H9 (cell line): Measurements from ENCODE around the gene LAMA3. TPM values are rescaled to one million over a fixed set of nuclear protein-coding genes. Genes with fewer than 3 reads are reported as not detected.

Source experiments
- DNase-seq: peaks from one replicate; pipeline ENCODE4 v3.0.0-alpha.2; 2017
- H2AFZ ChIP-seq: one replicate; pipeline ENCODE4 v1.6.1; 2013; ENCODE audit warnings: mild to moderate bottlenecking, low read length, control low read depth, moderate library complexity
- H2AK5ac ChIP-seq: 2 replicates; pipeline ENCODE4 v1.6.1; 2013; ENCODE audit warnings: low read length, control low read depth, mixed read lengths; ENCODE audit not compliant: insufficient read length
- H2BK120ac ChIP-seq: one replicate; pipeline ENCODE4 v1.6.1; 2013; ENCODE audit warnings: low read depth, mild to moderate bottlenecking, low read length, control low read depth, inconsistent platforms; ENCODE audit not compliant: poor library complexity, severe bottlenecking
- H2BK12ac ChIP-seq: 2 replicates; pipeline ENCODE4 v1.6.1; 2013; ENCODE audit warnings: low read length, control low read depth, mixed read lengths, low read depth; ENCODE audit not compliant: insufficient read length
- H2BK15ac ChIP-seq: 2 replicates; pipeline ENCODE4 v1.6.1; 2013; ENCODE audit warnings: low read depth, low read length, control low read depth
- H2BK20ac ChIP-seq: one replicate; pipeline ENCODE4 v1.6.1; 2013; ENCODE audit warnings: low read depth, mild to moderate bottlenecking, low read length, control low read depth, inconsistent platforms; ENCODE audit not compliant: poor library complexity, severe bottlenecking
- H2BK5ac ChIP-seq: 2 replicates; pipeline ENCODE4 v1.6.1; 2013; ENCODE audit warnings: low read length, control low read depth, mixed read lengths; ENCODE audit not compliant: insufficient read length
- H3K14ac ChIP-seq: 2 replicates; pipeline ENCODE4 v1.6.1; 2013; ENCODE audit warnings: low read length, control low read depth; ENCODE audit not compliant: insufficient read depth
- H3K18ac ChIP-seq: 2 replicates; pipeline ENCODE4 v1.6.1; 2013; ENCODE audit warnings: low read depth, mild to moderate bottlenecking, mixed read lengths, low read length, control low read depth; ENCODE audit not compliant: insufficient read length
- H3K23ac ChIP-seq: 2 replicates; pipeline ENCODE4 v1.6.1; 2013; ENCODE audit warnings: low read length, control low read depth, mixed read lengths, low read depth; ENCODE audit not compliant: insufficient read length
- H3K23me2 ChIP-seq: 2 replicates; pipeline ENCODE4 v1.6.1; 2013; ENCODE audit warnings: low read depth, mild to moderate bottlenecking, mixed read lengths, low read length, control low read depth; ENCODE audit not compliant: insufficient read length, poor library complexity, severe bottlenecking
- H3K27ac ChIP-seq: 2 replicates; pipeline ENCODE4 v1.5.1; 2013; ENCODE audit warnings: low read length, control low read depth, mixed read lengths, low read depth; ENCODE audit not compliant: insufficient read length
- H3K27me3 ChIP-seq: 2 replicates; pipeline ENCODE4 v1.6.1; 2013; ENCODE audit warnings: low read length, control low read depth, inconsistent platforms; ENCODE audit not compliant: insufficient read depth
- H3K4ac ChIP-seq: 2 replicates; pipeline ENCODE4 v1.6.1; 2013; ENCODE audit warnings: low read depth, mild to moderate bottlenecking, control low read depth, inconsistent platforms, low read length, moderate library complexity
- H3K4me1 ChIP-seq: 2 replicates; pipeline ENCODE4 v1.6.1; 2013; ENCODE audit warnings: low read length, control low read depth, inconsistent platforms; ENCODE audit not compliant: insufficient read depth
- H3K4me2 ChIP-seq: 2 replicates; pipeline ENCODE4 v1.6.1; 2013; ENCODE audit warnings: low read length, control low read depth, mixed read lengths; ENCODE audit not compliant: insufficient read length, insufficient read depth
- H3K56ac ChIP-seq: 2 replicates; pipeline ENCODE4 v1.6.1; 2013; ENCODE audit warnings: low read depth, mild to moderate bottlenecking, mixed read lengths, low read length, control low read depth; ENCODE audit not compliant: insufficient read length
- H3K79me1 ChIP-seq: 2 replicates; pipeline ENCODE4 v1.6.1; 2013; ENCODE audit warnings: low read depth, mild to moderate bottlenecking, moderate library complexity, low read length, control low read depth, inconsistent platforms; ENCODE audit not compliant: insufficient read depth, poor library complexity, severe bottlenecking
- H3K79me2 ChIP-seq: 2 replicates; pipeline ENCODE4 v1.6.1; 2013; ENCODE audit warnings: low read length, control low read depth, inconsistent platforms; ENCODE audit not compliant: insufficient read depth
- H3K9ac ChIP-seq: 2 replicates; pipeline ENCODE4 v1.6.1; 2013; ENCODE audit warnings: low read length, control low read depth, mixed read lengths; ENCODE audit not compliant: insufficient read length; ENCODE audit errors: extremely low read depth
- H3K9me3 ChIP-seq: one replicate; pipeline ENCODE4 v1.6.1; 2013; ENCODE audit warnings: low read depth, low read length, inconsistent platforms; ENCODE audit not compliant: control insufficient read depth
- H3T11ph ChIP-seq: one replicate; pipeline ENCODE4 v1.6.1; 2013; ENCODE audit warnings: mild to moderate bottlenecking, low read length, control low read depth, inconsistent platforms
- H4K20me1 ChIP-seq: one replicate; pipeline ENCODE4 v1.6.1; 2013; ENCODE audit not compliant: control insufficient read depth, insufficient read length, insufficient read depth
- H4K5ac ChIP-seq: 2 replicates; pipeline ENCODE4 v1.6.1; 2013; ENCODE audit warnings: low read depth, mild to moderate bottlenecking, mixed read lengths, low read length, control low read depth; ENCODE audit not compliant: insufficient read length
- H4K8ac ChIP-seq: replicated peaks from 2 replicates; pipeline ENCODE4 v1.6.1; 2013; ENCODE audit warnings: low read length, control low read depth, mixed read lengths, low read depth; ENCODE audit not compliant: insufficient read length
- H4K91ac ChIP-seq: 2 replicates; pipeline ENCODE4 v1.6.1; 2013; ENCODE audit warnings: low read depth, mild to moderate bottlenecking, moderate library complexity, mixed read lengths, low read length, control low read depth; ENCODE audit not compliant: insufficient read length
- H3K27ac Mint-ChIP-seq, 3 experiments: 2 replicates in 2 of 3; 3 replicates in 1 of 3; pipeline ENCODE4 v1.8.0; 2020 to 2021; ENCODE audit warnings: mixed read lengths in 3 of 3, mild to moderate bottlenecking in 1 of 3, moderate library complexity in 1 of 3
- H3K27me3 Mint-ChIP-seq: 2 replicates; pipeline ENCODE4 v1.8.0; 2021; ENCODE audit warnings: low read depth, mild to moderate bottlenecking, moderate library complexity, mixed read lengths
- H3K36me3 Mint-ChIP-seq, 3 experiments: 2 replicates in 2 of 3; 3 replicates in 1 of 3; pipeline ENCODE4 v1.8.0; 2020 to 2021; ENCODE audit warnings: low read depth in 3 of 3, mixed read lengths in 3 of 3; ENCODE audit not compliant: insufficient read depth in 1 of 3
- H3K4me1 Mint-ChIP-seq, 2 experiments: 2 replicates each; pipeline ENCODE4 v1.8.0; 2020; ENCODE audit warnings: mixed read lengths in 2 of 2
- H3K4me3 Mint-ChIP-seq, 2 experiments: 2 replicates in 1 of 2; 3 replicates in 1 of 2; pipeline ENCODE4 v1.8.0; 2020 to 2021; ENCODE audit warnings: mild to moderate bottlenecking in 2 of 2, mixed read lengths in 2 of 2, moderate library complexity in 1 of 2
- H3K9me3 Mint-ChIP-seq, 2 experiments: 2 replicates in 1 of 2; 3 replicates in 1 of 2; pipeline ENCODE4 v1.8.0; 2020; ENCODE audit warnings: mild to moderate bottlenecking in 2 of 2, mixed read lengths in 2 of 2, moderate library complexity in 1 of 2
- CTCF ChIP-seq: fragments of 200-600 bp; sonication (generic); conservative IDR thresholded peaks from 3 replicates; pipeline ENCODE4 v1.8.0; 2021; ENCODE audit warnings: antibody characterized with exemption, mild to moderate bottlenecking
- WGBS: extraction: QIAGEN DNeasy Blood & Tissue Kit; methylation state at CpG from one replicate; pipeline ENCODE4 v1.1.7; 2013; ENCODE audit warnings: missing lambda C conversion rate, low lambda C conversion rate, mixed read lengths; ENCODE audit not compliant: insufficient read length; ENCODE audit errors: extremely low coverage; 5-methylcytosine and 5-hydroxymethylcytosine counted together
- total RNA-seq: library from RNA; stranded (reverse); gene quantifications from 2 replicates; pipeline ENCODE4 v1.2.1, GENCODE V29; 2021

LAMA3 gene
- total RNA-seq, 1 experiment from 2014 or later = 0.33 TPM

- Mint-ChIP-seq H3K4me1 (peaks cover 0 to 3% of the 10 kb centered on the region in 2 experiments; a peak in 2 of 4 replicates), H3K36me3 (no peaks in the 10 kb centered on the region), H3K9me3 (peaks cover 0 to 4% of the 10 kb centered on the region in 2 experiments; a peak in 3 of 5 replicates), H3K4me3 (no peak overlapping the region), H3K27me3 (no peaks in the 10 kb centered on the region), H3K27ac (no peak overlapping the region)
- no peak overlapping the region for H3T11ph ChIP-seq
- H2BK15ac ChIP-seq = no peak overlapping the region
- H3K27me3 ChIP-seq = no peaks in the 10 kb centered on the region
- H3K14ac ChIP-seq = no peak overlapping the region
- H2BK5ac ChIP-seq = no peak overlapping the region
- H3K9ac ChIP-seq = no peak overlapping the region
- H3K4me1 ChIP-seq = peaks cover 3% of the 10 kb centered on the region; the same call in 1 of the 2 replicates
- H3K18ac ChIP-seq = no peak overlapping the region
- H2AK5ac ChIP-seq = no peak overlapping the region
- TF ChIP-seq CTCF = no peak
- H4K5ac ChIP-seq = no peak overlapping the region
- H3K79me2 ChIP-seq = no peaks in the 10 kb centered on the region
- H3K4ac ChIP-seq = no peak overlapping the region
- H3K79me1 ChIP-seq = no peaks in the 10 kb centered on the region
- H3K4me2 ChIP-seq = no peak overlapping the region
- H2AFZ ChIP-seq = no peak overlapping the region
- H2BK120ac ChIP-seq = no peak overlapping the region
- no CpG with 5 or more reads among the region's 1 CpG for WGBS
- no peak overlapping the region for H2BK12ac ChIP-seq
- no peak overlapping the region for H4K91ac ChIP-seq
- H3K27ac ChIP-seq = no peak overlapping the region
- H2BK20ac ChIP-seq = no peak overlapping the region
- H3K9me3 ChIP-seq = no peaks in the 10 kb centered on the region
- H4K20me1 ChIP-seq = no peaks in the 10 kb centered on the region
- H4K8ac ChIP-seq = no peak overlapping the region
- H3K23me2 ChIP-seq = no peaks in the 10 kb centered on the region
- DNase-seq = no peak
- no peak overlapping the region for H3K23ac ChIP-seq
- H3K56ac ChIP-seq = no peak overlapping the region
Measured at GRCh38 chr18:23710946-23711345, 21.7 kb downstream of the LAMA3 start.
